Stimulated activated naive CD8-positive, alpha-beta T cell treated with anti-CD3 and anti-CD28 coated beads, Interleukin-15, Interleukin-2, amounts not matched to agents 100 U/mL and 50 U/mL, for 24 hours (primary cell): Measurements from ENCODE around the gene C2orf76.
A peak's percentile ranks its signal among the peaks of the same experiment; 100 is the strongest.
"Not testable (repeated sequence)": the region's sequence is repeated elsewhere in the genome, so short reads cannot be mapped to it uniquely, and the experiment has no call there.

Experiments used
- ATAC-seq: fragments of 150-1000 bp; cut with Tn5 transposase; one replicate; pipeline ENCODE4 v1.10.0; 2021
- DNase-seq: peaks from one replicate; pipeline ENCODE4 v3.0.0; 2021

C2orf76 gene

DNA sequence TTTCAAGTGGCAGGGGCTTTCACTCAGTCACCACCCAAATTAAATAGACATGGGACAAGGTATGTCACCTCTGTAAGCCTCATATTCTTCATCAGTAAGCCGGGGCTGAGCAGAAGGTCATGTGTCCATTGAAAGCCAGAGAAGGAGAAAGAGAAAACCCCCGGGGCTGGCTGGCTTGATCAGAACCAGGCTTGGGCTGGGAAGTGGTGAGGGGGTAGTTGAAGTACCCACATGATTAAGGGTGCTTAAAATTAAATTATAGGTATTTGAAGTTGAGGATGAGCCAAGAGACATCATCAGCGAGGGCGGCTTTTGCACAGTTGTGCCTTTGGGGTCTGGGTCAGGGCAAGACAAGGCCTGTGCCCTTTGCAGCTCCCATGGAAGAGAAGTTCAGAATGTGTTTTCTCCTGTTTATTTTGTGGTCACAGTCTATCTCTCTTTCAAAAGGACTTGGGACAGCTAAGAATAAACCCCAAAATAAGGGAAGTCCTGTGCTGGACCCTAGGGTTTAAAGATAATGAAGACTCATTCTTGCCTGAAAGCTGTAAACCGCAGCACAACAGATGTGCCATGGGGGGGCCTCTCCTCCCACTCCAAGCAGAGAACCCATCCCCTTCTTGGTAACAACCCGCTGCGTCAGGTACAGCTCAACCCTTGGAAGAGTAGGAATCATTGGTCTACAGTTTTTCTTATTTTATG is 10.8 kb upstream of the C2orf76 start:
- no peak for DNase-seq
- no peak for ATAC-seq

DNA sequence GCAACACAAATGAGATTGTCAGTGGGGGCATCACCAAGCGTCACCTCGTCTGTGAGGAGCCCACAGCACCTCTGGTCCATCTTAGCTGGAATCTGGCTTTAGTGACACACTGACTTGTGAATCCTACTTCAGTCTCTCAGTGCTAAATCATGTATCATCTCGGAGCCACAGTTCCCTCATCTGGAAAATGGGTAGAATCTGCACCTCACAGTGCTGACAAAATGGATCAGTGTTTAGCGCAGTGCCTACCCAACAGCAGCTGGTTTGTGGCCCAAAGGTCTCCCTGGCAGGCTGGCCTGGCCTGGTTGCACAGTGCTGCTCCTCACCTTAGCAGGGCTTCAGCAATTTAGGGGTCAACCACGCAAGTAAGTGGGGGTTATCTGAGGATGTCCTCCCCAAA is 10.2 kb upstream of the C2orf76 start:
- DNase-seq: no peak
- ATAC-seq: no peak

DNA sequence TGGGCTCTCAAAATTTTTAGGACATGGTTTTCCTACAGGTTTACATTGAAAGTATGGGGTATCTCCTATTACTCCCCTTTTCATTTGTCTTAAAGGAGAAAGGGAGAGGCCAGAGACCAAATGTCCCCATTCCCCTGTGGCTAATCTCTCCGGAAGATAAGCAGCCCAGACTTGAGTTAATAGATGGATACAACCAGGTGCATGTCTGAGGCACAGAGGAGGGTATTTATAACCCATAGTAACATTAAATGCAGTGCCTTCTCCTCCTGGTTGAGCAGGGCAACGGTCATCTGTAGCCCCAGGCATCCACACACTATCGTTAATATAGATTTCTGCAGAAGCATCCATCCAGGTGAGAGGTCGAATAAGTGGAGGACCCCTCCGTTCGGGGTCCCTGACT is 9.8 kb upstream of the C2orf76 start:
- DNase-seq, ATAC-seq: not testable (repeated sequence)

DNA sequence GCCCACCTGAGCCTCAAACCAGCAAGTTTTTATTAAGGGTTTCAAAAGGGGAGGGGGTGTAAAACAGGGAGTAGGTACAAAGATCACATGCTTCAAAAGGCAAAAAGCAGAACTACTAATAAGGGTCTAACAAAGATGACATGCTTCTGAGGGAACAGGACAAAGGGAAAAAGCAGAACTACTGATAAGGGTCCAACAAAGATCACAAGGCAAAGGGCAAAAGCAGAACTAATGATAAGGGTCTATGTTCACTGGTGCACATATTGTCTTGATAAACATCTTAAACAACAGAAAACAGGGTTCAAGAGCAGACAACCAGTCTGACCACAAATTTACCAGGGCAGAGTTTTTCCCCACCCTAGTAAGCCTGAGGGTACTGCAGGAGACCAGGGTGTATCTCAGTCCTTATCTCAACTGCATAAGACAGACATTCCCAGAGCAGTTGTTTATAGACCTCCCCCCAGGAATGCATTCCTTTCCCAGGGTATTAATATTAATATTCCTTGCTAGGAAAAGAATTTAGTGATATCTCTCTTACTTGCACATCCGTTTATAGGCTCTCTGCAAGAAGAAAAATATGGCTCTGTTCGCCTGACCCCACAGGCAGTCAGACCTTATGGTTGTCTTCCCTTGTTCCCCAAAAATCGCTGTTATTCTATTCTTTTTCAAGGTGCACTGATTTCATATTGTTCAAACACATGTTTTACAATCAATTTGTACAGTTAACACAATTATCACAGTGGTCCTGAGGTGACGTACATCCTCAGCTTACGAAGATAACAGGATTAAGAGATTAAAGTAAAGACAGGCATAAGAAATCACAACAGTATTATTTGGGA is 7.5 kb upstream of the C2orf76 start:
- not testable (repeated sequence) for ATAC-seq

DNA sequence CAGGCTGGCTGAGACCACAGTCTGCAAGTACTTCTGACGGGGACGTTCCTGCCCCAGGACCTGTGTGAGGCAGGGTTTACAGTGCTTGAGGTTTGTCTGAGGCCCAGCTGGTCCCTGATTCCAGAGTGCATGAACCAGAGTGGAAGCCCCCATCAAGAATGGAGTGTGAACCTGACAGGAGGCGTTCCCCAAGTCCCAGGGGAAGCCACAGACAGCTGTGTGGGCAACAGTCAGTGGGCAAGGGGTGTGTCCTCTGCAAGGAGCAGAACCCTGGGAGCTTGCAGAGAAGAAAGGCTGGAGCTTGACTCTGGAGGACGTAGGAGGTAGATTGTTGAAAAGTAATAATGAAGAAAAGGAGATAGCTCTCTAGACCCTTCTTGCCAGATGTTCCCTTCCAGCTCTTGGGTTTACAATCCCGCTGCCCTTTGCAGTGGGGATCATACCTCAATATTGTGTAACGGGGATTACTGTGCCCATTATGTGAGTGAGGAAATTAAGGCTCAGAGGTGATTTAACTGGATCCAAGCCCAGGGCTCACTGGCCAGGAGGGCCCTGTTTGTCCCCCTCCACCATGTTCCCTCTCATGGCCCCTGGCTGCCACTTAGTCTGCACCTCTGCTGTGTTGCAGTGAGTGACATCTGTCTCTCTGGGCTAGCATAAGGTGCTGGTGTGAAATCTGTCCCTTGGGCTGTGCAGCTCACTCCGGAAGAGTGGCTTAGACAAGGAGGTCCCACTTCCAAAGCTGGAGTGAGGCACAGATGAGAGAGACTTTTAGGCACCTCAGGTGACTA is 6.3 kb upstream of the C2orf76 start:
- no peak for DNase-seq
- no peak for ATAC-seq

More for the DNA sequence above, 7.5 kb upstream of the C2orf76 start:
- not testable (repeated sequence) for DNase-seq

DNA sequence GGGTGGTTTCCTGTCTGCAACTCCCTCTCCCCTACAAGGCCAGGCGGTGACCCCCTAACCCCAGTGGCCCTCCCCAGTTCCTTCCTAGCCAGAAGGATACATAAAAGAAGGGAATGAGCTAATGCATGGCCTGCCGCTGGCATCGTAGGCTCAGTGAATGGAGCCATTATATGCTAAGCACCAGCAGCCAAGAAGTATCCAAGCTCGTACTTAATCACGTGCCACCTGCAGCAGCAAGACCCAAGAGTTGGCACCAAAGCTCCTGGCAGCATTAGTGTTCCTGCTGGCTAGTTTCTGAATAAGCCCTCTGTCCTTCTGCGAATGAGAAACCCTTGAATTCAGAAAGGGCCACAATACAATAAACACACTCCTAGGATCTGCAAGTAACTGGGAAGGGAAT is 4.5 kb upstream of the C2orf76 start:
- DNase-seq: no peak
- no peak for ATAC-seq

DNA sequence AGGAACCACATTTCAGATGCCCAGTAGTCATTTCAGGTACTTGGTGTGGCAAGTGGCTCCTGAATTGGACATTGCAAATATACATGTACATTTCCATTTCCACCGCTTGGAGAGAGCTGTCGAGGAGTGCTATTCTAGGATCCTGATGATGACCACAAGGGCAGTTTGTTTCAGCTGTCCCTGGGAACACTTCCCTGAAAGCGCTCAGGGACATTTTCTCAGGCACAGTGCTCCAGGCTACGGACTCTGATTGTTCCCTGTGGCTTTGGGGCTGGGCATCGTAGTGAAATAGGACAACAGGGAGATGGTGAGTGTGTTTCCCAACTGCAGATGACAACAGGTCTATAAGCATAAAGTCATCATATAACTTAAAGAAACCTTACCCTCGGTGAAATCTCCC is 3.2 kb upstream of the C2orf76 start:
- ATAC-seq (no peak), DNase-seq (no peak)

DNA sequence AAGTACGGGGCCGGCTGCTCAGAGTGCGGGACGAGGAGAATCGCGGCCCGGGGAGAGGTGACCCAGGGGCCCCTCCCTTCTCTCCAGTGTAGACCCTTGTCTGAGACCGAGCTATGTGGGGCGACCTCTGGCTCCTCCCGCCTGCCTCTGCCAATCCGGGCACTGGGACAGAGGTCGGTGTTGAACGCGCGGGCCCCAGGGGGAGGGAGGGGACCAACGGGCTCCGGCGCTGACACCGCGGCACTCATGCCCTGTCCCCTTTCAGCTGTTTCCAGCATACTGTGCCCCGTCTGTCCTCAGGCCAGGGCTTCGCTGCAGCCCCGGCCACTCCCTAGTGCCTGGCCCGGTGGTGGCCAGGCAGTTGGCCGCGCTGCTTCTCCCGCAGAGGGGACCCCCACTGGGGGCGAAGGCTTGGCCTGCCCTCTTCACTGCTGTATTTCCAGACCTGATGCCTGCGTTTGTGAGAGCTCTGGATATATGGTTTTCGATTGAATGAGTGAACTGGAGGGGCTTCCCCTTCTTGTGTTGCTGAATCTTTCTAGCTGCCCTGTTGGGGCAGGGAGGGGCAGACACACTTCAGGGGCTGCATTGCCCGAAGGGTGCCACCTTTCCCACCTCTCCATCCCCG is 952 bp upstream of the C2orf76 start:
- DNase-seq (peak; percentile 68), ATAC-seq (peak; percentile 44)

DNA sequence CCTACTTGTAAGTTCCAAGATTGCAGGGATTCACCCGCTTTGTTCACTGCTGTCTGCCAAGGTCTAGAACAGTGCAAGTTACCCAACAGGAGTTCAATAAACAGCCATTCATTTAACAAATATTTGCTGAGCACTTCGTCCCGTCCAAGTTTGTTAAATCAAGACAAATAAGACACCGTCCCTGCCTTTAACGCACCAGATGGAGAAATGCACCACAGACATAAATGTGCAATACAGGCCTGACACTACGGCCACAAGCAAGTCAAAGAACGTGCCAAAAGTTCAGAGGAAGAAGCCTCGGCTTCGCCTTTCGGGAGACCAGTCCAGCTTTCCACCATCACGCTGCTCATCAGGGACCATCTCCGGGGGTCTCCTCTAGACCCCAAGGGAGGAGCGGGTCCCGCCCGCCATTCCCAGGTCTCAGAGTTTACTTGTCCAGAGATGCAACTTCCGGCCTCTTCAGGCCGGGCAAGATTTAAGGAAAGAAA is 429 bp downstream of the C2orf76 start:
- ATAC-seq: no peak
- no peak for DNase-seq

DNA sequence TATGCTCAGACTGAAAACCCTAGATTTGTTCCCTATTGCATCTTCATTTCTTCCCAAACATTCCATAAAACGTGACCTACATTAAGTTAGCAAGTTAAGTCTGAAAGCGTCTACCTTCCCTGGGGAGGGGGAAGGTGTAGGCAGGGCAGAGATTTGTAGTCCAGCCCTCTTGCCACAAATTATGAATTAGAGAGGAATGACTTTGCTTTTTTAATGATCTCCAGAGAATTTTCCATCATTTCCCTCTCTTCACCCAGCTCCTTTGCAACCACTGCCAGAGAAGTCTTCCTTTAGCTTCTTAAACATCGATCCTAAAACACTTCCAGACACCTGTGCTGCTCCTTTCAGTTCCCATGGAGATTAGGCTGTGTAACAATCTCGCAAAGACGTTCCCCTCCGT is 1.2 kb downstream of the C2orf76 start:
- ATAC-seq (no peak), DNase-seq (no peak)

DNA sequence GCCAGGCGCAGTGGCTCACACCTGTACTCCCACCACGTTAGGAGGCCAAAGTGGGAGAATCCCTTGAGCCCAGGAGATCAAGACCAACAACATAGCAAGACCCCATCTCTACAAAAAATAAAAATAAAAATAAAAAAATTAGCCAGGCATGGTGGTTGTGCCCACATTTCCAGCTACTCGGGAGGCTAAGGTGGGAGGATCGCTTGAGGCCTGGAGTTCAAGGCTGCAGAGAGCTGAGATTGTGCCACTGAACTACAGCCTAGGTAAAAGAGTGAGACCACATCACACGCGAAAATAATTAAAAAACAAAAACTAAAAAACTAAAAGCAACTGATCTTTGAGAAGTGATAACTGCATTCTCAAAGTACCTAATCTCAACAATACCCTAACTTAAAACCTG is 1.8 kb downstream of the C2orf76 start:
- DNase-seq: no peak

DNA sequence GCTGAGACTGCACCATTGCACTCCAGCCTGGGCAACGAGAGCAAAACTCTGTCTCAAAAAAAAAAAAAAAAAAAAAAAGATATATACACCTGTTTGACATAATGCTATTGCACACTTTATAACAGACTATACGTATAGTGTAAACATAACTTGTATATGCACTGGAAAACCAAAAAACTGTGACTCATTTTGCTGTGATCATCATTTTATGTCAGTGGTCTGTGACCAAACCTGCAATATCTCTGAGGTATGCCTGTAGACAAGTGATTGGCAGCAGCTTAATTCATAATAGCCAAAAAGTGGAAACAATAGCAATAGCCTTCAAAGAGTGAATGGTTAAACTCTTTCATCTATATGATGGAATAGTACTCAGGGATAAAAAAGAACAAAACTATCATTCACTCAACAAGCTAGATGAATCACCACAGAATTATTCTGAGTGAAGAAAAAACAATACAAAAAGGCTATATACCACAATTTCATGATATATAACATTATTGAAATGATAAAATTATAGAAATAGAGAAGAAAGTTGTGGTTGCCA is 6.1 kb downstream of the C2orf76 start:
- DNase-seq (no peak), ATAC-seq (no peak)

More for the DNA sequence above, 1.8 kb downstream of the C2orf76 start:
- ATAC-seq: no peak

DNA sequence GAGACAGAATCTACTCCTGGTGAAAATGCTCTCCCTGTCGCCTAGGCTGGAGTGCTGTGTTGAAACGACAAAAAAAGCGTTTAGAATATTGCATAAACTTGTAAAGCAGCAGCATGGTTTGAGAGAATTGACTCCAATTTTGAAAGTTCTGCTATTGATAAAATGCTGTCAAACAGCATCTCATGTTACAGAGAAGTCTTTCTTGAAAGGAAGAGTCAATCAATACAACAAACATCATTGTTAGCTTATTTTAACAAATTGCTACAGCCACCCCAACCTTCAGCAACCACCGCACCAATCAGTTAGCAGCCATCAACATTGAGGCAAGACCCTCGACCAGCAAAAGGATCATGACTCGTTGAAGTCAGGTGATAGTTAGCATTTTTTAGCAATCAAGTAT is 6.9 kb downstream of the C2orf76 start:
- ATAC-seq (no peak), DNase-seq (no peak)

DNA sequence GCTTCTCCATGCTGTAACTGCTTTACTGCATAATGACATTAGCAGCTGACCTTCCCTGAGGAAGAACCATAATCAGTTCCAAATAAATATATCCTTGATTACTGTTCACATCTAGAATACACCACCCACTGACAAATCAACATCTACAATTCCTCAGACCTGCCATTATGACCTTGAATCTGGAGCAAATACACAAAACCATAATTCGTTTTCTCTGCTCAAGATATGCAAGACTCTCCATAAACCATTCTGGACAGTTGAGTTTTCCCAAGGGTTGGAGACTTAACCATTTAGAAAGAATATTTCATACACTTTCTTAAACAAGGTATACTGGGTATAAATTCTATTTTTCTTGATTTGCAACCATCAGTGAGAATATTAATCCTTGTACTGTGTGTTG is 11.8 kb downstream of the C2orf76 start:
- ATAC-seq (no peak), DNase-seq (no peak)

DNA sequence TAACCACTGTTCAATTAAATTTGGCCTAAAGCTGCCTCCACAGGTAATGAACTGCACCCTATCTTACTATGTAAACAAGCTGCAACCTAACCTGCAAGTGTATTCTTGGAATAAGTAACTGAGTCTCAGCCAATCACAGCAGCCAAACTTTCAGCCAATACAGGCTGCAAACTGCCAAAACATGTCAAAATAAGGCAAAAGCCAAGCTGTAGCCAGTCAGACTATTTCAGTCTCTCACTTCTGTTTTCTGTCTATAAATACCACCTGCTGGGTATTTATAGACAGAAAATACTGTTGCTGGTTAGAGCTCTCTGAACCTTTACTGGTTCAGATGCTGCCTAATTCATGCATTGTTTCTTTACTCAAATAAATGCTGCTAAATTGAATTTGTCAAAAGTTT is 14.3 kb downstream of the C2orf76 start:
- DNase-seq (no peak), ATAC-seq (no peak)

DNA sequence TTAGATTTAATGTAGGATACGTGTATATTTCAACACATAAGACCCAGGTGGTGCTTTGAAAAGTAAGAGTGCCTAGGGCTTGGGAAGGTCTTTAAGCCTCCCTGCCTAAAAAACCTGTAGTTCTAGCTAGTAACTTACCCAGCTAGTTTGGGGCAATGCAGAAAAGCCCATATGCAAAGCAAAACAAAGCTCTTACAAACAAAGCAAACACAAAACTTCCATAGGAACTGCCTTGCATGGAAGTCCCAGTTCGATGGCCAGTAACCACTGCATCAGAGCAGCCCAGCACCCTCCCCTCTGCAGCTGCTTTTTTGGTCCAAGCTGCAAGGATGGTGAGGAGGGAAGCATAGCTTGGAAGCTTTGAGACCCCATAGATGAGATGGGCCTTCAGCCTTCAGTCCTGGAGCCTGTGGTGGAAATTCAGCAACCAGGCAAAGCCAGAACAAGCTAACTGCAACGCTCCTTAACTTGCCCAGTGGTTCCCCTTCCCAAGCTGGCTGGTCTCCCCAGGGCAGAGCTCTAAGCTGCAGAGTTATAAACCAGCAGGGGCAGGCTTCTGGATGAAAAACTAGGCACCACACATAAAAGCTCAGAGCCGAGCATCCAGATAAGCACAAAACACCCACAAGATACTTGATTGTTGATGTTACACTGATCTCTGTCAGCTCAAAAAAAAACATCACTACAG is 16.2 kb downstream of the C2orf76 start:
- ATAC-seq: no peak
- DNase-seq: no peak

DNA sequence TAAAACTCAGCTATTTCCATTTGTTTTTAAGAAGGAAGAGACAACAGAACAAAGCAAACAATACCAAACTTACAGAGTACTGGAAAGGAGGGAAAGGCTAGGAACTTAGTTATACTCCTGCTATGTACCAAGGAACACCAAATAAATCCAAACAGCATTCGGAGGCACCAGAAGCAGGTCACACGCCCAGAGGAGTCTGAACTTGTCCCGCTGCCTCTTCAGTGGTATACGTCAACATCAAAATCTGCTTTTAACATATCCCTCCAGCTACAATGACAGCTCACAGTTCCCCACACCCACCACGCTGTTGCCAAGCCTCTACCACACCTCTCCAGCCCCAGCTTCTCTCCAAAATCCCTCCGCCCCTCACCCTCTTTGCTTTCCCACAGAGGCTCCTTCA is 17.3 kb downstream of the C2orf76 start:
- no peak for ATAC-seq

DNA sequence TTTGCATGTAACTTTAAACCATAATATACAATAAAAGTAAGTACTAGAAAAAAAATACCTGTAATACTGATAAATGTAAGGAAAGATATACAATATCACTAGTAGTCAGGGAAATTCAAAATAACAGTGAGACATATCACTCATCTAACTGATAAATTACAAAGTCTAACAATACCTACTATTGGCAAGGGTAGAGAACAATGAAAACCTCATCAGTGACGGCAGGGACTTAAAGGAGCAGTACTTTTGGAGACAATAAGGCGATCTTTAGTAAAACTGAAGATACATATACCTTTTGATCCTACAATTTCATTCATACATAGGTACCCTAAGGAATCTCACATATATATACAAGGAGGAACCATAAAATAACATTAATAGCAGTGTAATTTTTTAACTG is 24.9 kb downstream of the C2orf76 start:
- no peak for ATAC-seq
- DNase-seq: no peak

More for the DNA sequence above, 17.3 kb downstream of the C2orf76 start:
- DNase-seq: no peak

DNA sequence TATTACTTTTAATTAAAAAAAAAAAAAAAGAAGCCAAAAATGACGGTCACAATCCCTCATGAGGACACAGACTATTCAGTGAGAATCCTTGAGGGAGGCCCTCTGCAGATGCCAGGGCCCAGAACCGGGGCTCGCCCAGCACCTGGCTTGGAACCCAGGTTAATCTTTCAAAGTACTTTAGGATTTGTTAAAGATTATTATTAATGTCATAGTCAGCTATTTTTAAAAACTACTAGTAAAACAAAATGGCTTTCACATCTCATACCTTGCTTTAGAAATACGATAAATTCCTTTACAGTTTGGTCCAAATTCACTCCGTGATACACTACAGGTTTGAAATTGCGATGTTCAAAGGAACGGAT is 27.1 kb downstream of the C2orf76 start:
- ATAC-seq (no peak), DNase-seq (no peak)

DNA sequence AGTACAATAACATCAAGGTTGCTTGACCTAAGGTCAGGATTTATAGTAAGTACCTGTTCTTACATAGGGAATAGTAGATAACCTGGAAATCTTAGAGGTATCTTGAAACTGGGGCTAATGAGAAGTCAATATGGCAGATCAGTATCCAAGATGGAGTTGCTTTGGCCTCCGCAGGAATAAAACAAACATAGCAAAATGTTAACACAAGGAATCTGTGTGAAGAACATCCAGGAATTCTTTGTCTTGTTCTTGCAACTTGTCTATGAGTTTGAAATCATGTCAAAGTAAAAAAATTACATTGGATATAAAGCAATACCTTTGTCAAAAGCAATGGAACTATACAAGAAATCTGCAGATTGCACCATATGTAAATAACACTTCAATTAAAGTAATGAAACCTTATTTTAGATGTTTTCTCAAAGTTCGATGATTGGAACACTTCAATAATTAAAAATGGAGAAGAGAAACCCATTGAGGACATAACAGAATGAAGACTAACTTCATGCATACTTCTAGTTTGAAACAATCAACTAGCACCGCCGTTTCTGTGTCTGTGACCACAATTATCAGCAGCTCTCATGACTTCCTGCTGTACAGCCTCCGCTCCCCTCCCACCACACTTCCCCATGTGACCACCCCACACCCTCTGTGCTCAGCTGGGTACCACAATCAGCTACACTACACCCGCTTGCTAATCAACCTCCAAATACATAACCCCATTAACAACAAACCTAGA is 27.6 kb downstream of the C2orf76 start:
- DNase-seq (peak; percentile 33), ATAC-seq (peak; percentile 77)

DNA sequence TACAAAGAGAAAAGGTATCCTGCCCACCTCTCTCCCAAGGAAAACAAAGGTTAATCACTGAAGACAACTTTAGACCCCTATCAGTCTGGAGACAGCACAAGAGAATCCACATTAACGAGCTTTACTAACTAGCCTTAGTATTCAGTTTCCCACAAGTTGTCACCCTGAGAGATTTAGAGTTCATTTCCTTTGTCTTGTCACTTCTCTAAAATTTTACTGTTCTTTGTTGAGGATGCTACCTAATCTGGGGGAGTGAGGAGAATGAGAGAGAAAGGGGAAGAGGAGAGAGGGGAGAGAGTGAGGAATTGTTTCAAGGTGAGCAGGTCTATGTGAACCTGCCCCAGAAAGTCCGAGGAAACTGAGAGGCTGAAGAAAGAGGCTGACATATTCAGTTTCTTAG is 28.4 kb downstream of the C2orf76 start:
- DNase-seq: no peak
- no peak for ATAC-seq
